ENCODE measurements around the gene CEP170.
"Not testable (repeated sequence)": the region's sequence is repeated elsewhere in the genome, so short reads cannot be mapped to it uniquely, and the experiment has no call there.

DNA sequence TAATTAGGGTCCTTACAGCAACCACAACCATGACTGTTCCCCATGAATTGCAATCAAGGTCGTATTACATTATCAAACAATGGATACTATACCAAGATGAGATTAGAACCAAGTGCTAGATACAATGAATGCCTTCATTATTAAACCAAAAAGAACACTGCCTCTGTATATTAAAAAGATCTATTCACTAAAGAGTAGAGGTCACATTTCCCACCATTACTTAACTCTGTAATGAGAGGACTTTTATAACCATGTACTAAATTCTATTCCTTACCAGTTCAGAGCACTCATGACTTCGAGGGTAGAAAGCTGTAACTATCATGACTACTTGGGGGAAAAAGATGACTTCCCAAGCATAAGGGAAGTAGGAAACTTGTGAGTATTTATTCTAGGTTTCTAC lies 53.8 kb downstream of the CEP170 start:
- not testable (repeated sequence) for TF ChIP-seq POLR2AphosphoS5, POLR2A (IDR thresholded peaks at IDR 0.05)
- TF ChIP-seq, protein P1, sequence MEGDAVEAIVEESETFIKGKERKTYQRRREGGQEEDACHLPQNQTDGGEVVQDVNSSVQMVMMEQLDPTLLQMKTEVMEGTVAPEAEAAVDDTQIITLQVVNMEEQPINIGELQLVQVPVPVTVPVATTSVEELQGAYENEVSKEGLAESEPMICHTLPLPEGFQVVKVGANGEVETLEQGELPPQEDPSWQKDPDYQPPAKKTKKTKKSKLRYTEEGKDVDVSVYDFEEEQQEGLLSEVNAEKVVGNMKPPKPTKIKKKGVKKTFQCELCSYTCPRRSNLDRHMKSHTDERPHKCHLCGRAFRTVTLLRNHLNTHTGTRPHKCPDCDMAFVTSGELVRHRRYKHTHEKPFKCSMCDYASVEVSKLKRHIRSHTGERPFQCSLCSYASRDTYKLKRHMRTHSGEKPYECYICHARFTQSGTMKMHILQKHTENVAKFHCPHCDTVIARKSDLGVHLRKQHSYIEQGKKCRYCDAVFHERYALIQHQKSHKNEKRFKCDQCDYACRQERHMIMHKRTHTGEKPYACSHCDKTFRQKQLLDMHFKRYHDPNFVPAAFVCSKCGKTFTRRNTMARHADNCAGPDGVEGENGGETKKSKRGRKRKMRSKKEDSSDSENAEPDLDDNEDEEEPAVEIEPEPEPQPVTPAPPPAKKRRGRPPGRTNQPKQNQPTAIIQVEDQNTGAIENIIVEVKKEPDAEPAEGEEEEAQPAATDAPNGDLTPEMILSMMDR (IDR thresholded peaks at IDR 0.05) = not testable (repeated sequence)
